ENCODE results near the gene TMPRSS3.
"Not testable (repeated sequence)": the region's sequence is repeated elsewhere in the genome, so short reads cannot be mapped to it uniquely, and the experiment has no call there.

Gene TMPRSS3

DNA sequence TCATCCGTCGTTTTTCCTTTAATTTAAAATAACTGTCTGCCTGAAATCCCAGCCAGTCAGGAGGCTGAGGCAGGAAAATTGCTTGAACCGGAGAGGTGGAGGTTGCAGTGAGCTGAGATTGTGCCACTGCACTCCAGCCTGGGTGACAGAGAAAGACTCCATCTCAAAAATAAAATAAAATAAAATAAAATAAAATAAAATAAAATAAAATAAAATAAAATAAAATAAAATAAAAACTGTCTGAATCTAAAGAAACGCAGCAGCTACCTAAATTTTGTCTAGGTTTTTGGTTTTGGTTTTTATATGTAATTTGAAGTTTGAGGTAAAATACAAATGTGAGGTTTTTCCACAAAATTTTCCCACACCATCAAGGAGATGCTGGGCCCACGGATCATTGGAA lies 12.9 kb upstream of the TMPRSS3 start:
- not testable (repeated sequence) for DNase-seq (ENCODE audit: low read depth, low spot score)

- no peak for DNase-seq (ENCODE audit: low read depth, low spot score)
Observed at GRCh38 chr21:42407476-42407875, 11.6 kb upstream of the TMPRSS3 start.

- DNase-seq (ENCODE audit: low read depth, low spot score): no peak
Observed at GRCh38 chr21:42406866-42407265, 11.0 kb upstream of the TMPRSS3 start.

GRCh38 chr21:42406201-42406621 lies 10.4 kb upstream of the TMPRSS3 start:
- no peak for DNase-seq (ENCODE audit: low read depth, low spot score)

GRCh38 chr21:42405064-42406013 lies 9.5 kb upstream of the TMPRSS3 start:
- no peak for DNase-seq (ENCODE audit: low read depth, low spot score)

DNA sequence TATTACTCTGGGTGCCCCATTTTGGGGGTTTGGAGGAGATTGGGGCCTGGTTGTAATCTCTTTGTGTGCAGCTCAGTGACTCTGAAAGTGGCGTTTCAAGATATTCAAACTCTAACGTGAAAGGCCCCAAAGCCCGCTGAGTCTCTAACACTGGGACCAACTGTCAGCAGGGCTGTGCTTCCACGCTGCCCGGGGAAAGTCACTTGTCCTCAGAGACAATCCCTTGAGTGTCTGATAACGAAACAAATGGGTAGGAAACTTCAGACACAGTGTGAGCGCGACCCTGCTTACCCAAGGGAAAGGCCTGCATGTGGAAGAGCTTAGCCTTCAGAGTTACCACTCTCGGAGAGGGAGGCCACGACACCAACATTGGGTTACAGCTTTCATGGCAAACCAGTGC lies 8.7 kb upstream of the TMPRSS3 start:
- no peak for DNase-seq (ENCODE audit: low read depth, low spot score)

DNA sequence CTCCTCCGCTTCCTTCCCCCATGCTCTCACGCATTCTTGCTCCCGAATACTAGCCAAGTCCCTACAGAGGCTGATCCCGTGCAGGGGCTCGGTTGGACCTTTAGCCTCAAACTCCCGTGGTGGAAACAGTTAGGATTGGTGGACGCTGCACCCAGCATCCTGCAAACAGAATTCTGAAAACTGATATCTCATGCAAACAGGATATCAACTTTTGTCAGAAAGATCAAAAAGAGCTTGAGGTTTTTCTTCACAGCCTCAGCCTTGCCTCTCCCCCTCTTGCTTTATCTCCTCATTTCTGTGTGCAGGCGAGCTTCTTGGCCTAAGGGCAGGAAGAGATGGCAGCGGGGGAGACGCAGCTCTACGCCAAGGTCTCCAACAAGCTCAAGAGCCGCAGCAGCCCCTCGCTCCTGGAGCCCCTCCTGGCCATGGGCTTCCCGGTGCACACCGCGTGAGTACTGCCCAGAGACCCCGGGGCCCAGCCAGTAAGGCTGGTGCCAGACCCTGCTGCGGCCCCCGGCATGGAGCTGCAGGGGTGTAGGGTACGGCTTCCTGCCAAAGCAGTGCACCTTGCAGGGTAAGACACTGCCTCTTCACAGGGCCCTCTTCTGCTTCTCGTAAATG lies 7.9 kb upstream of the TMPRSS3 start, which contains the start of gene UBASH3A:
Gene UBASH3A, plus strand, starts transcription at position 292 of the 621 bp plus-strand sequence. Its CDS starts 44 bp downstream, at position 336.
- no peak for DNase-seq (ENCODE audit: low read depth, low spot score)

DNA sequence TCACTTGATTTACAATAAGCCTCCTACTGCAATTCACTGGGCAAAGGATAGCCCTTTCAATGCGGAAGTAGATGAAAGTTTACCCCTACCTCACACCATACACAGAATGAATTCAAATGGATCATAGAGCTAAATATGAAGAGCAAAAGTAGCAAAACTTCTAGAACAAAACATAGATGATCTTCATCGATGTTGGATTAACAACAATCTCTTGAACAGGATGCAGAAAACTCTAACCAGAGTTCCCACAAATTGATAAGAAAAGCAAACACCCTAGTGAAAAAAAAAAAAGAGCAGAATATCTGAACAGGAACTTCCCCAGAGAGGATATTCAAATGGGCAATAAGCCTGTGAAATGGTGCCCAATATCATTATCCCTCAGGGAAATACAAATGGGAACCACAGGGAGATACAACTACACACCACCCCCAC lies 6.0 kb upstream of the TMPRSS3 start:
- DNase-seq (ENCODE audit: low read depth, low spot score): no peak

- DNase-seq (ENCODE audit: low read depth, low spot score): no peak
Observed at GRCh38 chr21:42401154-42401553, 5.3 kb upstream of the TMPRSS3 start.

DNA sequence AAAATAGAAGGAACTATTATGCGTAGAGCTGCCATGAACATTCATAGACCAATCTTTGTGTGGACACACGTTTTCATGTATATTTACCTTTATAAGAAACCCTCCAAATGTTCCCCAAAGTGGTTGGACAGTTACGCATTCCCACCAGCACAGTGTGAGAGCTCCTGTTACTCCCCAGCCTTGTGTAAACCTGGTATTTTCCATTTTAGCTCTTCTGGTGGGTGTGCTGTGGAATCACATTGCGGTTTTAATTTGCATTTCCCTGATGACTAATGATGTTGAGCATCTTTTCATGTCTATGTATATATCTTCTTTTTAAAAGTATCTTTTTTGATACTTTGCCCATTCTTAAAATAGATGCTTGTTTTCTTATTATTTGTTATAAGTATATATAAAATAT lies 4.7 kb upstream of the TMPRSS3 start:
- DNase-seq (ENCODE audit: low read depth, low spot score): no peak

DNA sequence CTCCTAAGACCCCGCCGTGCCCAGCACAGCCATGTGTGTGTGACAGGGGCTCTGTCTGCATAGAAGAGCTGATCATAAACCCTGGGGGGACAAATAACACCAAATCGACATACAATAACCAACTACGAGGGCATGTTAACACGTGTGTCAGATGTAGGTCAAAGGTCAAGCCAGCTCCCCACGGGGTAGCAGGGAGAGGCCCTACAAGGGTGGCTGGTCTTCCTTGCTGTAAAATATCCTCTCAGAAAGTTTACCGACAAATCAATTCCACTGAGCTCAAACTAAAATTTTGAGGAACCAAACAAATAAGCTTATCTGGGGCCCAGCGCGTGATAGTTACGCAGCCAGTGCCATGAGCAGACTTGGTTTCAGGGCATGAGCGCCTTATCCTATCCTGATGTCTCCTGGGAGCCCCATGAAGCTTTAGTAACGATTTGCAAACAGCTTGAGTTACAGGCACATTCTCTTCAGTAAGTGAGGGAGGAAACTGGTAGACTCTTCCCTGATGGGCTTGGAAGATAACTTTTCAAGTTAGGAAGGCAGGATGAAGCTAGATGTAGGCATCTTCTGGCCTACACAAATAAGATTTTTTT lies 2.7 kb upstream of the TMPRSS3 start:
- DNase-seq (ENCODE audit: low read depth, low spot score): no peak

- no peak for DNase-seq (ENCODE audit: low read depth, low spot score)
Observed at GRCh38 chr21:42397746-42398394, 2.0 kb upstream of the TMPRSS3 start.

GRCh38 chr21:42396799-42397745 lies 1.2 kb upstream of the TMPRSS3 start:
- DNase-seq (ENCODE audit: low read depth, low spot score): no peak

GRCh38 chr21:42395302-42395701 lies 550 bp downstream of the TMPRSS3 start:
- no peak for DNase-seq (ENCODE audit: low read depth, low spot score)

DNA sequence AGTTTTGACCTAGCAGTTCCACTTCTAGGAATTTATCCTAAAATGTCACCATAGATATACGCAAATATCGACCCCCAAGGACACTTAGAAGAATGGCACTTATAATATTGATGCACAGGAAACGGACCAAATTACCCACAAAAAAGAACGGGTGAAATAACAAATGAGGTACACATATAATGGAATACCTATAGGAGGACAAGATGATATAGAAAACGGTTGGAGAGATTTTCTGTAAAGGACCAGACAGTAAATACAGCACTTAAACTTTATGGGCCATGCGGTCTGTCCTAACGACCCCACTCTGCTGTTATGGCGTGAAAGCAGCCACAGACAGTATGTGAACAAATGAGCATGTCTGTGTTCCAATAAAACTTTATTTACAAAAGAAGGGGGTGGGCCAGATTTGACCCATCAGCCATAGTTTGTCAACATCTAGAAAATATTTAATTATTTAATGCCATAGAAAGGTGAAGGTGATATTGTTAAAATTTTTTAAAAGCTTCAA lies 2.4 kb downstream of the TMPRSS3 start:
- DNase-seq (ENCODE audit: low read depth, low spot score): no peak

GRCh38 chr21:42392731-42393442 lies 3.0 kb downstream of the TMPRSS3 start:
- DNase-seq (ENCODE audit: low read depth, low spot score): no peak

DNA sequence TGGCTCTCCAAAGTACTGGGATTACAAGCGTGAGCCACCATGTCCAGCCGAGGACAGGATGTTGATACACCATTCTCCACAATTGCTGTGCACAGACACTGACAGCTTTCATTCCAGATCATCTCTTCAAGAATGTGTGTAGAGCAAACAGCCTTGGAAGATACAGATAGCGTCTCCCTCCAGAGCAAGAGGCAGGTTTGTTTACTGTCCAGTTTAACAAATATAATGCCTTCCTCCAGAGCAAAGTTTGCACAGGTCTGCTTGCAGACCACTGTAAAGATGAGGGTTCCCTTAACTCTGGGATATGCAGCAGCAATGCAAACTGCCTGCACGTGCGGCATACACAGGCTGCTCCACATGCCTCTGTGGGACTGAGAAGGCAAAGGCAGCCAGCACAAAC lies 4.6 kb downstream of the TMPRSS3 start:
- no peak for DNase-seq (ENCODE audit: low read depth, low spot score)

GRCh38 chr21:42390696-42391095 lies 5.2 kb downstream of the TMPRSS3 start:
- no peak for DNase-seq (ENCODE audit: low read depth, low spot score)

DNA sequence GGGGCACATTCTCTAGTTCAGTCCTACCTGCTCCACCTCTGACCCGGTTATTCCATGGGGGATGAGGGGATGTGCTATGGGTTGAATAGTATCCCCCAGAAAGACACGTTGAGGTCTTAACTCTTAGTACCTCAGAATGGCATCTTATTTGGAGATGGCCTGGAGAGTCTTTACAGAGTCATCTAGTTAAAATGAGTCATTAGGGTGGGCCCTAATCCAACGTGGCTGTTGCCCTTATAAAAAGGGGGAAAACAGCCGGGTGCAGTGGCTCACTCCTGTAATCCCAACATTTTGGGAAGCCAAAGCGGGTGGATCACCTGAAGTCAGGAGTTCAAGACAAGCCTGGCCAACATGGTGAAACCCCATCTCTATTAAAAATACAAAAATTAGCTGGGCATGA lies 5.7 kb downstream of the TMPRSS3 start:
- no peak for DNase-seq (ENCODE audit: low read depth, low spot score)

- DNase-seq (ENCODE audit: low read depth, low spot score): no peak
Observed at GRCh38 chr21:42389449-42389835, 6.4 kb downstream of the TMPRSS3 start.
